ENCODE results near the gene AKR1C8.

Gene AKR1C8

DNA sequence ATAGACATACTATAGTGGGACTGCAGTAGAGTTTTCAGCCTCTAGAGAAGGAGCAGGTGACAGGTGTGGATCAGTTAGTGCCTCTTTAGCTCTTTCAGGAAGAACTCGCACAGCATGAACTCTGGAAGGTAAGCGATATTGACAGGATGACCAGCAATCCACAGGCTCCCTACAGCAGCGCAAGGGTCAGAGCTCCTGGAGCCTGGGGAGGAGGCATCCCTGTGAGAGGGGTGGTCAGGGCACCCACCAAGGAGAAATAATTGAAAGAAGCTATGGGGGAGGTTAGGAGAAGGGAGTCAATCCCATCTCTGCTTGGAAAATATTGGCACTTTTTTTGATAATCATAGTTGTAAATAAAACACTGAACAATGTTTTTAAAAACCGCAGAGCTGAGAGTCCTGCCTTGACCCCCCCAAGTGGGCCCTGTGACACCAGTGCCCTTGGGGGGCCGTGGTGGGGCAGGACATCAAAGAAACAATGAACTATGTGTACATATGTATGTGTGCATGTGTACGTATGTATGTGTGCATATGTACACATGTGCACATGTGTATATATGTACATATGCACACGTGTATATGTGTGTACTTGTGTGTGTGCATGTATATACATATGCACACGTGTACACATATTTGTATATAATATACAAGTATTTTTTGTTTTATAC, 77.0 kb downstream of the AKR1C8 start:
- no peak for DNase-seq

DNA sequence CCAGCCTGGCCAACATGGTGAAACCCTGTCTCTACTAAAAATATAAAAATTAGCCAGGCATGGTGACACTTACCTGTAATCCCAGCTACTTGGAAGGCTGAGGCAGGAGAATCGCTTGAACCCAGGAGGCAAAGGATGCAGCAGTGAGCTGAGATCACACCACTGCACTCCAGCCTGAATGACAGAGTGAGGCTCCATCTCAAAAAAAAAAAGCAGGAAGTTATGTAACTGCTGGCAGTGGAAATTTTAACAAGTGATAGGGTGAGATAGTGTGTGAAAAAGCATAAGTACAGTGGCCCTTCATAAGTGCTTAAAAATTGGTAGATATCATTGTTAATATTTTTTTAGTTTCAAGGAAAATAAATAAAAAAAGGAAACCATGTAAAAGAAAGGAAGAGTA, 78.4 kb downstream of the AKR1C8 start:
- DNase-seq: no peak

DNA sequence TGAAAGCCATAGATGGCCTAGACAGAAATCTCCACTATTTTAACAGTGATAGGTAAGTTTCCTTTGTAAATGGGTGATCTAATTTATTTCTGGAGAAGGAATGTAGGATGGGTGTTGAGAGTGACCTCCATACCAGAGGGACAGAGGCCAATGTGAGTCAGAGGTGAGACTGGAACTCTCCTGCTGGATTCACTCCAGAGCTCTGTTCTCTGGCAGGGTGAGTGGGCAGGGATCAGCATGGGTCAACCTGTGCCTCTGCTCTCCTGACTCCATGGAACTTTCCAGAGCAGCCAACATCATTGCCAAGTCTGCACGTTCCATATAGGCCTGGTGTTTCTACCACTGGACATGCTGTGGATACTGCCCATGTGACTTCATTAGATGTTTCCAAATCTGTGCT, 79.3 kb downstream of the AKR1C8 start:
- DNase-seq: no peak

All from 8988T (cell line).